Measurements from ENCODE around the gene AGAP1. TPM values are rescaled to one million over a fixed set of nuclear protein-coding genes. Genes with fewer than 3 reads are reported as not detected.

The AGAP1 gene
- total RNA-seq, 1 donor from 2014 or later: 36.2 TPM

- no peaks in the 10 kb centered on the region for H3K27me3 ChIP-seq (ENCODE audit: low read depth)
- TF ChIP-seq CTCF (IDR thresholded peaks at IDR 0.05): no peak
- DNase-seq (no peak), ATAC-seq (no peak)
- no peak overlapping the region for H3K4me3 ChIP-seq
- H3K36me3 ChIP-seq: no peaks in the 10 kb centered on the region
- H3K9me3 ChIP-seq: no peaks in the 10 kb centered on the region
- no peak overlapping the region for H3K27ac ChIP-seq
- intact Hi-C loops (cut with DNase I): no loop called here
- peaks cover 22% of the 10 kb centered on the region for H3K4me1 ChIP-seq
Observed at GRCh38 chr2:235693279-235693678, 199.4 kb downstream of the AGAP1 start.

- ATAC-seq (no peak), DNase-seq (no peak)
- no peak overlapping the region for H3K4me3 ChIP-seq
- H3K36me3 ChIP-seq: no peaks in the 10 kb centered on the region
- no peaks in the 10 kb centered on the region for H3K9me3 ChIP-seq
- no peaks in the 10 kb centered on the region for H3K27me3 ChIP-seq (ENCODE audit: low read depth)
- intact Hi-C loops (cut with DNase I): no loop called here
- peaks cover 12% of the 10 kb centered on the region for H3K4me1 ChIP-seq
- TF ChIP-seq CTCF (IDR thresholded peaks at IDR 0.05): no peak
- no peak overlapping the region for H3K27ac ChIP-seq
Observed at GRCh38 chr2:235694721-235695601, 201.1 kb downstream of the AGAP1 start.

GRCh38 chr2:235695602-235695895 lies 201.7 kb downstream of the AGAP1 start:
- Histone ChIP-seq H3K27ac (no peak overlapping the region), H3K27me3 (ENCODE audit: low read depth) (no peaks in the 10 kb centered on the region), H3K9me3 (no peaks in the 10 kb centered on the region), H3K4me1 (peaks cover 6% of the 10 kb centered on the region), H3K4me3 (no peak overlapping the region), H3K36me3 (no peaks in the 10 kb centered on the region)
- ATAC-seq (no peak), DNase-seq (no peak)
- intact Hi-C loops (cut with DNase I): no loop called here
- no peak for TF ChIP-seq CTCF (IDR thresholded peaks at IDR 0.05)

- Histone ChIP-seq H3K36me3 (no peaks in the 10 kb centered on the region), H3K27me3 (ENCODE audit: low read depth) (no peaks in the 10 kb centered on the region), H3K4me3 (no peak overlapping the region), H3K27ac (no peak overlapping the region), H3K4me1 (no peaks in the 10 kb centered on the region), H3K9me3 (no peaks in the 10 kb centered on the region)
- intact Hi-C loops (cut with DNase I): no loop called here
- no peak for DNase-seq
- TF ChIP-seq CTCF (IDR thresholded peaks at IDR 0.05): no peak
- no peak for ATAC-seq
Observed at GRCh38 chr2:235697041-235697440, 203.2 kb downstream of the AGAP1 start.

- ATAC-seq: no peak
- Histone ChIP-seq H3K36me3 (no peaks in the 10 kb centered on the region), H3K27ac (no peak overlapping the region), H3K27me3 (ENCODE audit: low read depth) (no peaks in the 10 kb centered on the region), H3K4me1 (no peaks in the 10 kb centered on the region), H3K9me3 (no peaks in the 10 kb centered on the region), H3K4me3 (no peak overlapping the region)
- no peak for TF ChIP-seq CTCF (IDR thresholded peaks at IDR 0.05)
- DNase-seq: no peak
- intact Hi-C loops (cut with DNase I): no loop called here
Observed at GRCh38 chr2:235698028-235698427, 204.2 kb downstream of the AGAP1 start.

All from lower lobe of right lung (tissue), 2 donors.